Measurements from ENCODE around the gene TBL2.
"Not testable (repeated sequence)": the region's sequence is repeated elsewhere in the genome, so short reads cannot be mapped to it uniquely, and the experiment has no call there.

TBL2 gene, protein sequence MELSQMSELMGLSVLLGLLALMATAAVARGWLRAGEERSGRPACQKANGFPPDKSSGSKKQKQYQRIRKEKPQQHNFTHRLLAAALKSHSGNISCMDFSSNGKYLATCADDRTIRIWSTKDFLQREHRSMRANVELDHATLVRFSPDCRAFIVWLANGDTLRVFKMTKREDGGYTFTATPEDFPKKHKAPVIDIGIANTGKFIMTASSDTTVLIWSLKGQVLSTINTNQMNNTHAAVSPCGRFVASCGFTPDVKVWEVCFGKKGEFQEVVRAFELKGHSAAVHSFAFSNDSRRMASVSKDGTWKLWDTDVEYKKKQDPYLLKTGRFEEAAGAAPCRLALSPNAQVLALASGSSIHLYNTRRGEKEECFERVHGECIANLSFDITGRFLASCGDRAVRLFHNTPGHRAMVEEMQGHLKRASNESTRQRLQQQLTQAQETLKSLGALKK

GRCh38 chr7:73578342-73579128 is at the start of gene TBL2:
TBL2 (minus strand) TSS chr7:73578579; CDS start chr7:73578549, 30 bp downstream.
- DNase-seq, result peak; percentile 94 to 98

DNA sequence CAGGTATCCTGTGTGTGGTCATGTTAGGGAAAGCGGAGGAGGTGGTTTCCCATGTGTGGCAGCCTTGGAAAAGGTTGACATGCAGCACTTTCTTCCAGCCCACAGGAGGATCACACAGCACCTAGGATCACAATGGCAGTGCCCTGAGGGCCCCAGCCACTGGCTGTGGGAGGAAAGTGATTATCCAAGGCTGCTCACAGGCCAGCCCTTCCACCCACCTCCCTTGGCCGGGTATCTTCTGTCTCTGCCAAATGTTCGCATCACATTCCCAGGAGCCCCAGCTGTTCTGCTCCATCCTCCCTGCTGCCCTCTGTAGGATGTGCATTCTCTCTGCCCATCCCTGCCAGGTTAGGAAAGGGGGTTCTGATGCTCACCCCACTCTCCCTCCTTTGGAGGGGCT is 48.4 kb upstream of the TBL2 start:
- peak; percentile 33 to 76 for DNase-seq

DNA sequence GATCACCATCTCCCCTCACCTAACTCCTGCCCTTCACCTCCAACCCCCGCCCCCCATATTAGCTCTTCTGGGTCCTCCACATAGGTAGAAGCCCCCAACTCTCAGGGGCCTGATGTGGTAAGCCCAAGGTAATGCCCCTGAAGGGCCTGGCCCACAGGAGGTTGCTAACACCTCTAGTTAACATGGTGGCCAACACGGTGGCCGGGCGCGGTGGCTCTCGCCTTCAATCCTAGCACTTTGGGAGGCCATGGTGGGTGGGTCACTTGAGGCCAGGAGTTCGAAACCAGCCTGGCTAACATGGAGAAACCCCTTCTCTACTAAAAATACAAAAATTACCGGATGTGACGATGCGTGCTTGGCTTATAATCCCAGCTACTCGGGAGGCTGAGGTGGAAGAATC is 46.9 kb upstream of the TBL2 start:
- no peak for DNase-seq

- DNase-seq, result no peak
Measured at GRCh38 chr7:73624669-73625001, 46.3 kb upstream of the TBL2 start.

- DNase-seq, result peak; percentile 56 to 81
Measured at GRCh38 chr7:73623798-73624668, 45.7 kb upstream of the TBL2 start, which contains the start of gene MLXIPL. MLXIPL (minus strand) TSS chr7:73624522; CDS start chr7:73624492, 30 bp downstream.

GRCh38 chr7:73622909-73623797 is 44.8 kb upstream of the TBL2 start:
- DNase-seq, result no peak

- DNase-seq, result no peak
Measured at GRCh38 chr7:73622527-73622908, 44.1 kb upstream of the TBL2 start.

DNA sequence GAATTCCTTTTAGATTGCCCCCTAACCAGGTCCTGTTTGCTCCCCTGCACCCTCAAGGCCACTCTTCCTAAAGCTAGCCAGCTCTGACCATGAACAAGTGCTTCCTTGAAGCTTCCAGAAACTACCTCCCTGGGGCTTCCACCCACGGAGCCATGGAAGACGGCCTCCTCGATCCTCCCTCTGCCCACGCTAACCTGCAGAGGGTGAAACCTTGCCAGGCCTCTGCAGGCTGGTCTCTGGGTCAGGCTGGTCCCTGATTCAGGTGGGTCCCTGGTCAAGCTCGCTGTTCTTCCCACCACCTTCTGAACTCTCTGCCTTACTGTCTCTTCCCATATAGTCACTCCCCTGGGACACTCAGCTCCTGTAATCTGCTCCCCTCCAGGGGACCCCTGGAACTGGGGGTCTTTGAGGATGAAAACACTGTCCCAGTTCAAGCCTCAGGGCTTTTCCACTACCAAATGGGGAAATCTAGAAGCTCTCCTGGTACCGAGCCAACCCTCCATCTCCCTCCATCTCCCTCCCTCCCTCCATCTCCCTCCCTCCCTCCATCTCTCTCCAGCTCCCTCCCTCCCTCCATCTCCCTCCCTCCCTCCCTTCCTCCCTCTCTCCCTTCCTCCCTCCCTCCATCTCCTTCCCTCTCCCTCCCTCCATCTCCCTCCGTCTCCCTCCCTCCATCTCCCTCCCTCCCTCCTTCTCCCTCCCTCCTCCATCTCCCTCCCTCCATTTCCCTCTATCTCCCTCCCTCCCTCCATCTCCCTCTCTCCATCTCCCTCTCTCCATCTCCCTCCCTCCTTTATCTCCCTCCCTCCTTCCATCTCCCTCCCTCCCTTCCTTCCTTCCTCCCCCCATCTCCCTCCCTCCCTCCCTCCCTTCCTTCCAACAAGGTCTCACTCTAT is 43.0 kb upstream of the TBL2 start:
- DNase-seq, result no peak

- DNase-seq, result not testable (repeated sequence)
Measured at GRCh38 chr7:73619394-73619793, 41.0 kb upstream of the TBL2 start.

DNA sequence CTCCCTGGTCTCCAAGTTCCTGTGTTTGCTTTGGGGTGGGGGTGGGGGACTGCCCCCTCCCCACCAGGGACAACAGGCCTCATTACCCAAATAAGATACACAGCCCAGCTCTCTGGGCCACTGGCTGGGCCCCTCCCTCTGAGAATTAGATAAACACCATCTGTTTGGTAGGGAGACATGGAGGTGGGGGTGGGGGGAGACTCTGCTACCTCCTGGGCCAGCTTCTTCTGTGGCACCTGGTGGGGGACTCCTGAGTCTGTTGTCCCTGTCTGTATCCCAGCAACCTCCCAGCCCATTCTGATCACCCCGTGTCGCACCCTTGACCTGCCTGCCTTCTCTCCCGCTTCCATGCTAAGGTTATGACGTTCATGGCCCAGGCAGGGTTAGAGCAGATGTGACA is 40.2 kb upstream of the TBL2 start:
- peak; percentile 73 to 87 for DNase-seq

DNA sequence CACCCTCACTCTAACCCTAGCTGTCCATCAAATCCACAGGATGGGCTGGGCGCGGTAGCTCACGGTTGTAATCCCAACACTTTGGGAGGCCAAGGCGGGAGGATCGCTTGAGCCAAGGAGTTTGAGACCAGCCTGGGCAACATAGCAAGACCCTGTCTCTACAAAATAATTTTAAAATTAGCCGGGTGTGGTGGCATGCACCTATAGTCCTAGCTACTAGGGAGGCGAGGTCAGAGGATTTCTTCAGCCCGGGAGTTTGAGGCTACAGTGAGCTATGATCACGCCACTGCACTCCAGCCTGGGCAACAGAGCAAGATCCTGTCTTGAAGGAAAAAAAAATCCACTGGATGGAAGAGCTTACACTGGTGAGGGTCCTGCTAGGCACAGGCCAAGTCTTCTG is 39.1 kb upstream of the TBL2 start:
- DNase-seq, result not testable (repeated sequence)

- peak; percentile 70 to 86 for DNase-seq
Measured at GRCh38 chr7:73615886-73616285, 37.5 kb upstream of the TBL2 start.

- DNase-seq, result not testable (repeated sequence)
Measured at GRCh38 chr7:73614937-73615336, 36.6 kb upstream of the TBL2 start.

DNA sequence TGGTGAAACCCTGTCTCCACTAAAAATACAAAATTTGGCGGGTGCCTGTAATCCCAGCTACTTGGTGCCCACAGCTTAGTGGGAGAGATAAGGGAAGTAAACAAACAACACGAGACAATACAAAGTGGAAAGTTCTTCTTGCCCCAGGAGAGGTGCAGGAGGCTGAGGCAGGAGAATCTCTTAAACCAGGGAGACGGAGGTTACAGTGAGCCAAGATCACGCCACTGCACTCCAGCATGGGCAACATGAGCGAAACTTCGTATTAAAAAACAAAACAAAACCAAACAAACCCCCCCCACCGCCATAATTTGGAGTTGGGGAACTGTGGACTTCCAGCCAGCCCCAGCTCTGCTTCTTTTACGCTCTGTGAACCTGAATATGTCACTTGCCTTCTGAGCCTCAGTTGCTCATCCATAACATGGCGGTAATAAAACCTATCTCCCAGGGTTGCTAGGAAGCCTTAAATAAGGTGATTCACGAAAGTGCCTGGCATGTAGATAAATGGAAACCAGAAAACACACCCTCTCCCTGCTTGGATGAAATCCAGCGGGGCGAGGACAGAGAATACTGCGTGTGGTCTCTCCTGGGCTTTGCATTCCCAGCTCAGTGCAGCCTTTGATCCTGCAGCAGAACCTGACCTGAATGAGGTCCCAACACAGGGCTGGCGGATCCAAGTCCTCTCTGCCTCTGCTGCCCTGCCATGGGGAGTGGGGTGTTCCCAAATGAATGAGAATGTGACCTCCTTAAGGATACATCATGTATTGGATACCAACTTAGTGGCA is 35.8 kb upstream of the TBL2 start:
- DNase-seq, result no peak

DNA sequence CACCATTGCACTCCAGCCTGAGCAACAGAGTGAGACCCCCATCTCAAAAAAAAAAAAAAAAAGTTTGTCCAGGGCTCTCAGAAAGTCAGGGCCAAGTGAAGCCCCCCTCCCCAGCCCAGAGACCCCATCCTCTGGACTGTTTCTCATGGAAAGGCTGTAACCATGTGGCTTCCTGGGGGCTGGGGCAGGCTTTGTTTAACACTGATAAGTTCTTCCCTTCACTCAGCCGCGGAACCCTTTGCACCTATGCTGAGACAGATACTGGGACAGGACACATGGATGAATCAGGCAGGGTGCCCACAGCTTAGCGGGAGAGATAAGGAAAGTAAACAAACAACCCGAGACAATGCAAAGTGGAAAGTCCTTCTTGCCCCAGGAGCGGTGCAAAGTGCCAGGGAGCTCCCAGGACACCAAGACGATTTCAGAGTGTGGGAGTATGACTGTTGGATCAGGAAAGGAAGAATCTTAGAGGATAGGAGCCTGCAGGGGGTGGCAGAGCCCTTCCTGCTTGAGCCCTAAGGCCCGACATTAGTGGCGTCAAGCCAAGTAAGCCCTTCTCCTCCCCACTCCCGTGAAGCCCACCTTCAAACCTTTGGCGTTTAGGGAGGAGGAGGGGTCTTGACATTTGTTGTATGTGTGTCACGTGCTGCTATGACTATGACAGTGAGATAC is 34.4 kb upstream of the TBL2 start:
- no peak for DNase-seq

- DNase-seq, result no peak
Measured at GRCh38 chr7:73611017-73611555, 32.7 kb upstream of the TBL2 start.

DNA sequence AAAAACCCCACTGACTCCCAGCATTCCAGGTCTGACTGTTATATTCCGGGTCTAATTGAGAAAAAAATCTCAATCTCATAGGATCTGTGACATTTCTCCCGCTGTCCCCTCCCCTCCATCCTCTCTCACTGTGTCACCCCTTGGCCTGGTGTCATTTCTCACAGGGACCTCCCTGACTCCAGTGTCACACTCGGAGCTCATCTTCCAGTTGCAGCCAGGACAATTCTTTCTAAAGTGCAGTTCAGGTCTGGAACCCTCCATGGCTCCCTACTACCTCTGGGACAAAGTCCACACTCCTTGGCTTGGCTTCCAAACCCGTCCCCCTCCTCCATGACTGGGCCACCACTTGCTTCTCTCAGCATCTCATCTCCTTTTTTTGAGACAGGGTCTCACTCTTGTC is 31.7 kb upstream of the TBL2 start:
- DNase-seq, result no peak

GRCh38 chr7:73607692-73607983 is 29.3 kb upstream of the TBL2 start:
- DNase-seq, result not testable (repeated sequence)

Measured in NCI-H524 (cell line).